SK-N-MC (cell line): ENCODE measurements around the gene MICOS13.

Experiments used
- EZH2 ChIP-seq: fragments of 200-600 bp; sonication (generic); IDR thresholded peaks from one replicate; pipeline ENCODE4 v1.6.1; 2017; ENCODE audit warnings: antibody characterized with exemption
- FOXP2 ChIP-seq: optimal IDR thresholded peaks from 2 replicates; pipeline ENCODE3; 2011; ENCODE audit warnings: mild to moderate bottlenecking, moderate library complexity; ENCODE audit not compliant: insufficient read depth; ENCODE audit errors: extremely low read length, control extremely low read depth
- POLR2AphosphoS5 ChIP-seq: IDR thresholded peaks from 2 replicates; pipeline ENCODE4 v1.6.1; 2012; ENCODE audit warnings: mild to moderate bottlenecking, low read depth, low read length, borderline replicate concordance

DNA sequence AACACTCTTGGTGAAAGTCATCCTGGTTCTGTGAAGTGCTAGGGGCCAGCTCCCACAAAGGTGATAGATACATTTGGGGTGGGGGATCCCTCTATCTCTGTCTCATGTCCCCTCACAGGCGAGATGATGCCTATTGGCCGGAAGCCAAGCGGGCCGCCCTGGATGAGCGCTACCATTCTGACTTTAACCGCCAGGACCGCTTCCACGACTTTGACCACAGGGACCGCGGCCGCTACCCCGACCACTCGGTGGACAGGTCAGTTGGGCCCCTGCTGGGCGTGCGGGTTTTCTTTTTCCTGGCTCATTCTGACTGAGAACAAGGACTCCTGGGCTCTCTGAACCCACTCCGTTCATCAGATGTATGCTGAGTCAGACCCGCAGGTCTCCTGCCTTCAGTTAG, 16.4 kb downstream of the MICOS13 start:
- TF ChIP-seq POLR2AphosphoS5 = no peak
- no peak for TF ChIP-seq FOXP2
- TF ChIP-seq EZH2 = no peak
